ENCODE results near the gene ZBTB7C.

Gene ZBTB7C

GRCh38 chr18:47999801-48000248, 409.4 kb downstream of the ZBTB7C start:
- DNase-seq (ENCODE audit: low read depth, low spot score): no peak

- DNase-seq (ENCODE audit: low read depth, low spot score): no peak
Observed at GRCh38 chr18:47997338-47997780, 411.8 kb downstream of the ZBTB7C start.

- no peak for DNase-seq (ENCODE audit: low read depth, low spot score)
Observed at GRCh38 chr18:47996091-47996541, 413.1 kb downstream of the ZBTB7C start.

DNA sequence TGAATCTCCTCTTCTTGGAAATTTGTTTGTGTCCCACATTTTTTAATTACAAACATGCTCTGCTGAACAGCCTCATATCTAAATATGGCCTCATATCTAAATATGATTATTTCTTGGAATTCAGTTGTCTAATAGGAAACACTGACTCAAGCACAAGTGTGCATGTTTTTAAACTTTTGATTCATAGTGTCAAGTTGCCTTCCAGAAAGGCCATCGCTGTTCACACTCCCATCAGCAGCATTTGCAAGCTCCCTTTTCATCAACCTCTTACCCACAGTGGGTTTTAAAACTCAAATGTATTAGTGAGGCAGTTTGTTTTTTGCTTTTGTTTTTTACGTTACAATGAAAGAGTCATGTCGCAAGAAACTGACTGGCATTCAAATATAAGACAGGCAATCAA, 413.5 kb downstream of the ZBTB7C start:
- no peak for DNase-seq (ENCODE audit: low read depth, low spot score)

DNA sequence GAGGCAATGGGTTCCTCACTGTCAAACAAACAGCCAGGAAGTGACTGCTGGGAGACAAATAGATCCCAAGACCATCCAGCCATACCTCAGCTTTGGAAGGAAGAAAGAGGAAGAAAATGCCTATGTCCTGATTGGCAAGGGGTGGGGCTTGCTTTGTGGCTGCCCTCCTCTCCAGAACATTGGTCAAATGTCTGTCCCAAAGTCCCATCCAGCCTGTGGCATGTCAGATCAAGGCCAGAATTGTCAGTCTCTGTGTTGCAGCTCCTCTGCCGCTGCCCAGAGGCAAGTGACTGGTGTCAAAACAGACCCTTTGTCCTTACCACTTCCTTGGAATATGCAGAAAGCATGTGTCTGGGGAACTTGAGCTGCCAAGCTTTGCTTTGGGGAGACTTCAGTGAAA, 415.8 kb downstream of the ZBTB7C start:
- DNase-seq (ENCODE audit: low read depth, low spot score): no peak

GRCh38 chr18:47992976-47993375, 416.2 kb downstream of the ZBTB7C start:
- DNase-seq (ENCODE audit: low read depth, low spot score): no peak

DNA sequence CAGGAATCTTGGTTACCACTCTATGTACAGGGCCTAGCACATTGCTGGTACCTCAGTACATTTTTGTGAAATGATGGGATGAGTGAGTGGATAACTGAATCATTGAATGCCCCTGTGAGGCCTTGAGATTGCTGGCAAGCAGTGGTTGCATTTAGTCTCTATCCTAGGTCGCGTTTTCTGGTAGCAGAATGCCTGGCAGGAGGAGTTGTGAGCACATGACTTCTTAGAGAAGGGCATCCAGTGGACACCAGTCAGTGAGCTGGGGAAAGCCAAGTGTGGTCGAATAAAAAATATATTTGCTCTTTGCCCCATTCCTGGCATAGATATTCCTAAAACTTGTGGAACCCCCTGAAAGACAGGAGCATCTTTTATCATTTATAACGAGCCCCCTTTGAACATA, 416.9 kb downstream of the ZBTB7C start:
- DNase-seq (ENCODE audit: low read depth, low spot score): no peak

- DNase-seq (ENCODE audit: low read depth, low spot score): no peak
Observed at GRCh38 chr18:47990981-47991380, 418.2 kb downstream of the ZBTB7C start.

- DNase-seq (ENCODE audit: low read depth, low spot score): no peak
Observed at GRCh38 chr18:47987388-47987699, 421.8 kb downstream of the ZBTB7C start.

DNA sequence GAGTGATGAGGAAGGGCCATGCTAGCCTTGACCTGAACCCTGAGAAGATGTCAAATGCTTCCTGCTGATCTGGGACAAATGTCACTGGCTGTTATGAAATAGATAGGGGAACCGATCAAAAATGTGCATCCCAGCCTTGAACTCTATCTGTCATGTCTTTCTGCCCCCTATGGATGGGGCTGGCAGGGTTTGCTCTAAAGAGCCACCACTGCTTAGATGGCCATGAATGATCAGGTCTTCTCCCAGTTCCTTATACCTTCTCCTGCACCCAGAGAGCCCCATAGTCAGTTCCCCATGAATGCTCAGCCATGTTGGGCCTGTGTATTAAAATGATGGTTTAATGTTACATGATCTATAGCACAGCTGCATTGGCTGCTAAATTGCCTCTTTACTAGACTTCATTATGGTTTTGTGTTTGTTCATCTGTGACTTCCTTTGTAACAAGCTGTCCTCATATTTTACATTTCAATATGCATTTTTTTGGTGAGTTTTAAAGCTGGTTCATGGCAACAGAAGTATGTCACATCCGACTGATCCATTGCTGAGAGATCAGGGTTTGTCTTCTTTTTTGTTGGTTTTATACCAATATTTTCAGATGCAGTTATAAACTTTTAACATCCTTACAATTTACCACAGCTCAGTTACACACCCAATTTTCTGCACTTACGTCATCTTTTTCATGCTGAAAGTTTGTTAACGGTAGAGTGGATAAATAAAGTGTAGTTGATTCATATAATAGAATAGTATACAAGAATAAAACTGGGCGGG, 422.4 kb downstream of the ZBTB7C start:
- no peak for DNase-seq (ENCODE audit: low read depth, low spot score)

GRCh38 chr18:47985866-47986265, 423.3 kb downstream of the ZBTB7C start:
- DNase-seq (ENCODE audit: low read depth, low spot score): no peak

DNA sequence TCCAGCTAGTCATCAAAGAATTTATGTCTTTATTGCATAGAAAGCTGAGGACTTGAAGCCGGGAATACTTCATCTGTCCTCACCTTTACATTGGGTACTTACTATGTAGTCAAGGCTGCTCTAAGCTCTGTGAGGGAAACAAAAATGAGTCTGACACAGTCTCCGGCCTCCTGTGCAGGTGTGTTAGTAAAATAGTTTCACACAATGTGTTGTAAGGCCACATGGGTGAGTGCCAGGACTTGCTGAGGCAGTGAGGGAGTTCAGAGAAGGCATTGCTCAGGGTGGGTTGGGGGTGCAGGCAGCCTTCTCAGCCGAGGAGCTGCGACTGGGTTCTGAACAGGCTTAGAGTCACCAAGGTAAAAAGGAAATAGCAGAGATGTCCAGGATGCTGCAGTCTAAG, 424.2 kb downstream of the ZBTB7C start:
- no peak for DNase-seq (ENCODE audit: low read depth, low spot score)

- no peak for DNase-seq (ENCODE audit: low read depth, low spot score)
Observed at GRCh38 chr18:47983946-47984345, 425.2 kb downstream of the ZBTB7C start.

DNA sequence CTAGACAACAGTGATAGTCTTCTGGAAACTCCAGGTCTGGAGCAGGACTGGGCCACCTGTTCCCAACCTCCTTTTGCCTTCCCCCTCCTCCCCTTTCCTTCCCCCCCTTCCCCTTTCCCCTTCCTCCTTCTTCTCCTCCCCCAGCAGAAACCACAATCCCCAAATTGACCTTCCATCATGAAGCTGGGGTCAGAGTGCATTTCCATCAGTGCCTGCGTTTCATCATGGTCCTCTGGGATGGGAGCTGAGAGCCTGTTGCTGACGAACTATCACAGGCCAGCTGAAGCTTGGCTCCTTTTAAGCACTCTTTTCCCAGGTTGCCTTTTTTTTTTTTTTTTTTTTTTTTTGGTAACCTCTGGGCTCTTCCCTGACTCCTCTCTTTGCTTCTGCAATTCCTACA, 426.1 kb downstream of the ZBTB7C start:
- no peak for DNase-seq (ENCODE audit: low read depth, low spot score)

DNA sequence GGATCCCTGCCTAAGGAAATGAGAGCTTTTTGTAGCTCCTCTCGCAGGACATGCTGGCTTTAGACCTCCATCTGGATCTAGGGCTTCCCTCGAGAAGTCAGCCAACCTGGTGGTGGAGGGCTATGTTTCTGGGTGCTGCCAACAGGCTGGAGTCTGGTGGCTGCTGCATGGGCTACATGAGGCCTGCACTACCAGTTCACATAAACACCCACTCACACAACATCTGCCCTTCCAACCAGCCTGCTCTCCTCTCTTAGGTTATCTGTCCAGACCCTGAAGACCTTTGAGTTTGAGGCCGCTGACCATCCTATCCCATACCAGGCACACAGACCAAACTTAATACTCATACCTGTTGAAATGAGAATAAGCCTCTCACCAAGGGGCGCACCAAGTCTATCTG, 427.4 kb downstream of the ZBTB7C start:
- no peak for DNase-seq (ENCODE audit: low read depth, low spot score)

DNA sequence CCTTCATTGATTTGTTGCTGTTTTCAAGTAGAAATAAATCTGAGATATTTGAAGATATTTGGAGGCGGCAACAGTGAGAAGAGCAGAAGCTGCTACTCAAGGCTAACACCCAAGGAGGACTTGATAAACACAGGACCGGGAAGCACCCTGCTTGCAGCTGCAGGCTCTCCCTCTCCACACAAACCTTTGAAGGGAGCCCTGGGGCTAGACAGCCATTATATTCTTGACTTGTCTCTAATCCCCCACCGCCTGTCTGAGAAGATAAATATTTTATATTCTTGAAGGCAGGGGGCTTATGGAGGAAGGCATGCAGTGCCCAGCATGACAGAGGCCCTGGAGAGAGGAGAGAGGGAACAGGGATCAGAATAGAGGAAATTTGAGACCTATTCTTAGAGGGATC, 427.9 kb downstream of the ZBTB7C start:
- no peak for DNase-seq (ENCODE audit: low read depth, low spot score)

- no peak for DNase-seq (ENCODE audit: low read depth, low spot score)
Observed at GRCh38 chr18:47979611-47980200, 429.5 kb downstream of the ZBTB7C start.

GRCh38 chr18:47978603-47979002, 430.6 kb downstream of the ZBTB7C start:
- no peak for DNase-seq (ENCODE audit: low read depth, low spot score)

DNA sequence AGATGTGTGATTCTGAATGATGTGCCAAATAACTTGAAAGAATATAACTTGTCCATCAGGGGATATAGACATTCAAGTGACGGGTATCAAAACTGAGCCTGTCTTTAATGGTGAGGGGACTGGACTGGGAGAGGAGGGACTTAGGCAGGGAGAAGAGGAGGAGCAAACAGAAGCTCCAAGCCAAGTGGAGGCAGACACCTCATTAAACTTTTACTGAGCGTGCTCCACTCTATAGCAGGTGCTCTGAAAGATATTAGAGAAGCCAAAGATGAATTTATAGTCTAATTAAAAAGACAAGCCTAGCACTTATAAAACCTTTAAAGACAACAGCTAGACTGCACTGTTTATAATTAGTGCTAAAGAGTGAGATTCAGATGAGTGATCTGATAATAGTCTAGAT, 431.0 kb downstream of the ZBTB7C start:
- no peak for DNase-seq (ENCODE audit: low read depth, low spot score)

Data from brain pericyte (primary cell).